Effector CD8-positive, alpha-beta T cell (primary cell): Measurements from ENCODE around the gene SIK3.

ENCODE experiments used
- DNase-seq: peaks from one replicate; lab custom pipeline; 2025; lab: John Stamatoyannopoulos, UW

SIK3 gene

GRCh38 chr11:116970485-116971292 lies 127.5 kb downstream of the SIK3 start:
- DNase-seq: no peak

- DNase-seq: no peak
Observed at GRCh38 chr11:116969694-116970093, 128.5 kb downstream of the SIK3 start.

GRCh38 chr11:116964269-116964668 lies 134.0 kb downstream of the SIK3 start:
- DNase-seq: no peak

- DNase-seq: no peak
Observed at GRCh38 chr11:116963813-116964212, 134.4 kb downstream of the SIK3 start.

- no peak for DNase-seq
Observed at GRCh38 chr11:116962108-116962507, 136.1 kb downstream of the SIK3 start.

GRCh38 chr11:116960930-116961329 lies 137.3 kb downstream of the SIK3 start:
- DNase-seq: no peak

- DNase-seq: no peak
Observed at GRCh38 chr11:116958246-116958645, 140.0 kb downstream of the SIK3 start.

- no peak for DNase-seq
Observed at GRCh38 chr11:116955949-116956348, 142.3 kb downstream of the SIK3 start.

- no peak for DNase-seq
Observed at GRCh38 chr11:116955548-116955947, 142.7 kb downstream of the SIK3 start.

- DNase-seq: no peak
Observed at GRCh38 chr11:116953530-116954285, 144.5 kb downstream of the SIK3 start.

- no peak for DNase-seq
Observed at GRCh38 chr11:116951762-116952161, 146.5 kb downstream of the SIK3 start.

- DNase-seq: no peak
Observed at GRCh38 chr11:116950210-116950609, 148.0 kb downstream of the SIK3 start.

- DNase-seq: no peak
Observed at GRCh38 chr11:116948391-116948790, 149.8 kb downstream of the SIK3 start.

- no peak for DNase-seq
Observed at GRCh38 chr11:116946414-116946813, 151.8 kb downstream of the SIK3 start.

GRCh38 chr11:116939499-116939898 lies 158.7 kb downstream of the SIK3 start:
- DNase-seq: no peak

GRCh38 chr11:116938471-116939070 lies 159.7 kb downstream of the SIK3 start:
- no peak for DNase-seq

- DNase-seq: no peak
Observed at GRCh38 chr11:116936754-116937446, 161.3 kb downstream of the SIK3 start.

- no peak for DNase-seq
Observed at GRCh38 chr11:116935514-116935913, 162.7 kb downstream of the SIK3 start.

GRCh38 chr11:116935089-116935488 lies 163.1 kb downstream of the SIK3 start:
- no peak for DNase-seq

- DNase-seq: no peak
Observed at GRCh38 chr11:116933961-116934360, 164.3 kb downstream of the SIK3 start.

GRCh38 chr11:116932181-116932580 lies 166.0 kb downstream of the SIK3 start:
- no peak for DNase-seq
